Thyroid gland (tissue), 4 donors: Measurements from ENCODE around the gene KLF17. TPM values are rescaled to one million over a fixed set of nuclear protein-coding genes. Genes with fewer than 3 reads are reported as not detected.

Experiments
- DNase-seq, 2 donors: peaks; one replicate each; pipeline ENCODE4 v3.0.0-alpha.2; 2019
- H3K27ac ChIP-seq, 3 donors: fragments of 200-600 bp; sonication (generic); 1 replicate in 2 of 3; 2 replicates in 1 of 3; pipeline ENCODE4 v1.5.1; 2016 to 2019; ENCODE audit warnings: mild to moderate bottlenecking in 1 of 3, moderate library complexity in 1 of 3
- H3K27me3 ChIP-seq: fragments of 200-600 bp; sonication (generic); one replicate; pipeline ENCODE4 v1.5.1; 2019
- H3K36me3 ChIP-seq, 2 donors: fragments of 200-600 bp; sonication (generic); one replicate each; pipeline ENCODE4 v1.5.1; 2016 to 2019
- H3K4me1 ChIP-seq, 2 donors: fragments of 200-600 bp; sonication (generic); one replicate each; pipeline ENCODE4 v1.5.1; 2017 to 2019
- H3K4me3 ChIP-seq, 3 donors: fragments of 200-600 bp; sonication (generic); replicated peaks in 1 of 3; 1 replicate in 2 of 3; 2 replicates in 1 of 3; pipeline ENCODE4 v1.5.1; 2016; ENCODE audit warnings: mild to moderate bottlenecking in 1 of 3
- H3K9me3 ChIP-seq: fragments of 200-600 bp; sonication (generic); one replicate; pipeline ENCODE4 v1.5.1; 2017
- CTCF ChIP-seq, 6 experiments: fragments of 200-600 bp in 3 of 6; fragments of 450-650 bp in 3 of 6; sonication (generic) in 3 of 6; IDR thresholded peaks; one replicate each; pipeline ENCODE4 v1.5.1; 2016 to 2019; ENCODE audit warnings: antibody characterized with exemption in 6 of 6, mild to moderate bottlenecking in 2 of 6, inconsistent platforms in 1 of 6, moderate library complexity in 1 of 6
- POLR2A ChIP-seq, 2 donors: fragments of 450-650 bp; IDR thresholded peaks; one replicate each; pipeline ENCODE4 v1.6.1; 2017; ENCODE audit warnings: antibody characterized with exemption in 2 of 2, mild to moderate bottlenecking in 2 of 2, moderate library complexity in 1 of 2
- WGBS, 2 donors: methylation state at CpG; one replicate each; pipeline ENCODE4 v1.1.5; 2017; 5-methylcytosine and 5-hydroxymethylcytosine counted together
- intact Hi-C: fragments of 100-400 bp; cut with DNase I; formaldehyde crosslinking; loops from one replicate; pipeline ENCODE4 v1.15.1; 2023
- total RNA-seq, 4 donors: library from RNA; depleted of rRNA; stranded (reverse); fragments of >200 nt; gene quantifications; one replicate each; pipeline ENCODE4 v1.2.3, GENCODE V29; 2016

Gene KLF17
- total RNA-seq, 4 donors from 2014 or later: not detected

DNA sequence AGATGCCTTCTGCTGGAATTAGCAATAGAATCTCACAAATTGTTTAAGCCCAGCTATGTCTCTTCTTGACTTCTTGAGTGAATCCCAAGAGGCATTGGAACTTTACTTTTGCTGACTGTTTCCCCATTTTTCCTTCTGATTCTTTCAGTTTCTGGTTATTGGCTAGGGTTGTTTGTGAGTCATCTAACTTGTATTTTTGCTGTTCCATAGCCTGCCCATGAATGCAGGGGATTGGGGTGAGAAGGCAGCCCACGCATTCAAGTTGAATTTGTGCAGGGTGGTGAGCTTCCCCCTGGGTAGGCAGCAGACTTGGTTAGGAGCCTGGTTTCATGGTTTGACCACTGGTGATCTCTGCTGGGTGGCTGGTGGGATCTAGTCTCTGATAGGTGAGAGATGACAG is 10.4 kb upstream of the KLF17 start:
- TF ChIP-seq CTCF (IDR thresholded peaks at IDR 0.05) (no peak), POLR2A (IDR thresholded peaks at IDR 0.05) (no peak)
- Histone ChIP-seq H3K27ac (no peak overlapping the region), H3K4me3 (no peak overlapping the region), H3K9me3 (no peaks in the 10 kb centered on the region), H3K27me3 (no peaks in the 10 kb centered on the region), H3K4me1 (no peaks in the 10 kb centered on the region), H3K36me3 (no peaks in the 10 kb centered on the region)
- 84 to 91% methylated on average over 1 of the region's 1 CpG for WGBS, 2 donors
- intact Hi-C loops: no loop called here
- no peak for DNase-seq

GRCh38 chr1:44108971-44109370 is 9.7 kb upstream of the KLF17 start:
- no peaks in the 10 kb centered on the region for H3K9me3 ChIP-seq
- H3K27me3 ChIP-seq: no peaks in the 10 kb centered on the region
- no peaks in the 10 kb centered on the region for H3K36me3 ChIP-seq
- DNase-seq: no peak
- intact Hi-C loops: no loop called here
- no peaks in the 10 kb centered on the region for H3K4me1 ChIP-seq
- H3K4me3 ChIP-seq: no peak overlapping the region
- H3K27ac ChIP-seq: no peak overlapping the region
- TF ChIP-seq CTCF (IDR thresholded peaks at IDR 0.05) (no peak), POLR2A (IDR thresholded peaks at IDR 0.05) (no peak)
- 87 to 90% methylated on average over 1 of the region's 1 CpG for WGBS, 2 donors

GRCh38 chr1:44110916-44111315 is 7.7 kb upstream of the KLF17 start:
- 92 to 95% methylated on average over 5 of the region's 5 CpGs for WGBS, 2 donors
- intact Hi-C loops: no loop called here
- Histone ChIP-seq H3K27ac (no peak overlapping the region), H3K27me3 (no peaks in the 10 kb centered on the region), H3K36me3 (no peaks in the 10 kb centered on the region), H3K4me3 (no peak overlapping the region), H3K4me1 (no peaks in the 10 kb centered on the region), H3K9me3 (no peaks in the 10 kb centered on the region)
- no peak for DNase-seq
- TF ChIP-seq CTCF (IDR thresholded peaks at IDR 0.05) (no peak), POLR2A (IDR thresholded peaks at IDR 0.05) (no peak)

DNA sequence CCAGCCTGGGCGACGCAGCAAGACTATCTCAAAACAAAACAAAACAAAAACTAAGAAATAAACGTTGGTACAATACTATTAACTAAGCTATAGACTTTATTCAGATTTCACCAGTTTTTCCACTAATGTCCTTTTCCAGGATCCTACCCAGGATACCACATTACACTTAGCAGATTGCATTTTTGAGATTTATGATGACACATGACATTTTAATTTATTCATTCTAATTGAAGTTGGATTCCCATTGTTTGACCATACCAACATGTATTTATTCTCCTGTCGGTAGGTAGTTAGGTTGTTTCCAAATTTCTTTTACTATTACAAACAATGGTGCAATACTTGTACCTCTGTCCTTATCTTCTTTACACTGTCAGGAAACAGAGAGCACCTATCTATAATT is 6.8 kb upstream of the KLF17 start:
- DNase-seq: no peak
- TF ChIP-seq POLR2A (IDR thresholded peaks at IDR 0.05): no peak
- no peak for TF ChIP-seq CTCF (IDR thresholded peaks at IDR 0.05)
- intact Hi-C loops: no loop called here
- no peaks in the 10 kb centered on the region for H3K27me3 ChIP-seq
- WGBS, 2 donors: 83 to 87% methylated on average over 4 of the region's 4 CpGs
- H3K27ac ChIP-seq: no peak overlapping the region
- no peak overlapping the region for H3K4me3 ChIP-seq
- H3K4me1 ChIP-seq: no peaks in the 10 kb centered on the region
- H3K36me3 ChIP-seq: no peaks in the 10 kb centered on the region
- H3K9me3 ChIP-seq: no peaks in the 10 kb centered on the region

DNA sequence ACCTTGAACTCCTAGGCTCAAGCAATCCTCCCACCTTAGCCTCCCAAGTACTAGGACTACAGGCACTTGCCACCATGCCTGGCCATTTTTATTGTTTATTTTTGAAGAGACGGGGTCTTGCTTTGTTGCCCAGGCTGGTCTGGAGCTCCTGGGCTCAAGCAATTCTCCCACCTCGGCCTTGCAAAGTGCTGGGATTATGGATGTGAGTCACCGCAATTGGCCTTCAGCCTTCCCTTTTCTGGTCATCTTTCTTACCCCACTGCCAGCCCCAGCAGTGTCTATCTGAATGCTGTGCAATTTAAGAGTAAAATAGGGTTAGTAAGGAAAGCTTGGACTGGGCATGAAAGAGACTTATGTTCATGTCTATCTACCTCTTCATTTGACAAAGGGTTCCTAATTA is 6.1 kb upstream of the KLF17 start:
- intact Hi-C loops: no loop called here
- 83 to 86% methylated on average over 3 of the region's 3 CpGs for WGBS, 2 donors
- no peak for DNase-seq
- Histone ChIP-seq H3K9me3 (no peaks in the 10 kb centered on the region), H3K4me3 (no peak overlapping the region), H3K4me1 (no peaks in the 10 kb centered on the region), H3K36me3 (no peaks in the 10 kb centered on the region), H3K27ac (no peak overlapping the region), H3K27me3 (no peaks in the 10 kb centered on the region)
- TF ChIP-seq CTCF (IDR thresholded peaks at IDR 0.05) (no peak), POLR2A (IDR thresholded peaks at IDR 0.05) (no peak)
